Mesodermal cell (in vitro differentiated cells): ENCODE measurements around the gene MEOX1.

ENCODE experiments used
- H3K27ac ChIP-seq: 2 replicates; pipeline ENCODE4 v1.7.0; 2013; ENCODE audit warnings: mild to moderate bottlenecking, low read depth, low read length, moderate library complexity; ENCODE audit not compliant: severe bottlenecking
- H3K36me3 ChIP-seq: 2 replicates; pipeline ENCODE4 v1.7.1; 2013; ENCODE audit warnings: mild to moderate bottlenecking, low read length, moderate library complexity; ENCODE audit not compliant: control insufficient read depth, insufficient read depth
- H3K4me1 ChIP-seq: one replicate; pipeline ENCODE4 v1.7.1; 2013; ENCODE audit warnings: mild to moderate bottlenecking, low read length; ENCODE audit not compliant: insufficient read depth, control insufficient read depth, poor library complexity, severe bottlenecking
- H3K4me3 ChIP-seq: 2 replicates; pipeline ENCODE4 v1.7.0; 2013; ENCODE audit warnings: low read length, control low read depth, mild to moderate bottlenecking; ENCODE audit not compliant: insufficient read depth, poor library complexity, severe bottlenecking; ENCODE audit errors: extremely low read depth
- H3K9me3 ChIP-seq: 2 replicates; pipeline ENCODE4 v1.7.1; 2013; ENCODE audit warnings: mild to moderate bottlenecking, low read length, moderate library complexity; ENCODE audit not compliant: control insufficient read depth
- WGBS, 2 experiments: methylation state at CpG; one replicate each; pipeline ENCODE4 v1.1.5; 2013; ENCODE audit warnings: missing lambda C conversion rate in 2 of 2; ENCODE audit not compliant: insufficient coverage in 2 of 2; 5-methylcytosine and 5-hydroxymethylcytosine counted together

Gene MEOX1

DNA sequence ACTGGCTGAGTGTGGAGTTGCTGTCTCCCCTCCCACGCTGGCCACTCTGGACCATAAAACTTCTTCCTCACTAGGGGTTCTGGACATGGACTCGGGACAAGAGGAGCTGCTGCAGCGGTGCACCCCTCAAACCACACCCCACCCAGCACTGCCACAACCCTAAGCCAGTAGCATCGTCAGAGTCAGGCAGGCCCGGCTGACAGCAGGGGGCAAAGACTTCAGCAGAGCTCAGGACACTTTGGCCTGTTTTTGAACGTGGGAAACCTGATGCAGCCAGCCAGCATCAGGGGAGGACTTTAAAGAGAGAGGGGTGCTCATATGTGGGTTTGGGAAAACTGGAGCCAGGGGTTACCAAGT is 9.6 kb downstream of the MEOX1 start:
- Histone ChIP-seq H3K4me3 (no peak overlapping the region), H3K27ac (no peak overlapping the region), H3K36me3 (no peaks in the 10 kb centered on the region), H3K4me1 (peaks cover 13% of the 10 kb centered on the region), H3K9me3 (no peaks in the 10 kb centered on the region)
- WGBS, 2 experiments = 50 to 78% methylated on average over 1 to 6 of the region's 6 CpGs

DNA sequence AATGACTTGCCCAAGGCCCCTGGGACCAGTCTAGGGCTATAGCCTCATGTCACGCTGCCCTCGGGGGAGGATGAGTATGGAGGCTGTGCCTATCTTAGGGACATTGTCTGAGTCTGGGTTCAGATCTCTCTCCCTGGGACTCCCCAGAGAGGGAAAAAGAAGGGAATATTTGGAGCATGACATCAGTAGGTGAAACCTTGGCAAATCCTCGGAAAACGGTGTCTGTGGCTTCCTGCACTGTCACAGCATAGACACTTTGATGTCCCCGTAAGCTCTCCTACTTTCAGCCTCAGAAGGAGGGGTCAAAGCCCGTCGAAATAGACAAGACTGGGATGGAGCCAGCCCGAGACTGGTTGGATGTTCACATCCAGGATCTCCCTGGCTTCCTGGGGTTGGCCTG is 11.3 kb downstream of the MEOX1 start:
- Histone ChIP-seq H3K4me1 (peaks cover 8% of the 10 kb centered on the region), H3K27ac (no peak overlapping the region), H3K9me3 (no peaks in the 10 kb centered on the region), H3K4me3 (no peak overlapping the region), H3K36me3 (no peaks in the 10 kb centered on the region)
- WGBS, 2 experiments = 85% methylated on average over 8 of the region's 8 CpGs

DNA sequence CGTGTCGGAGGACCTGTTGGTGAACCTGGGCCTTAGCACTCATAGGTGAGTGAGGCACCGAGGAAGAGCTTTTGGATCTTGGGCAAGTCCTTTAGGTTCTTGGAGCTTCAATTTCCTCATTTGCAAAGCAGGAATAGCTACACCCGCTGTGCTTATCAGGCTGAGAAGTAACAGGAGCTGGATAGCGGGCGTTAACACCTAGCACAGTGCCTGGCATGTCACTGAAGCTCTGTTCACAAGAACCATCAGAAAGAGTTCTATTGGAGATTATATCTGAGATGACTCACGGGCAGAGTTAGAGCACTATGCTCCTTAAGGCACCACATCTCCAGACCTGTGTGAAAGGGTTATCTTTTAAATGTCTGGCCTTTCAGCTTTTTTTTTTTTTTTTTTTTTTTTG is 12.8 kb downstream of the MEOX1 start:
- 76 to 88% methylated on average over 6 of the region's 7 CpGs for WGBS, 2 experiments
- Histone ChIP-seq H3K9me3 (no peaks in the 10 kb centered on the region), H3K36me3 (no peaks in the 10 kb centered on the region), H3K4me3 (no peak overlapping the region), H3K27ac (peak overlapping the region; percentile 74), H3K4me1 (peaks cover 8% of the 10 kb centered on the region)

DNA sequence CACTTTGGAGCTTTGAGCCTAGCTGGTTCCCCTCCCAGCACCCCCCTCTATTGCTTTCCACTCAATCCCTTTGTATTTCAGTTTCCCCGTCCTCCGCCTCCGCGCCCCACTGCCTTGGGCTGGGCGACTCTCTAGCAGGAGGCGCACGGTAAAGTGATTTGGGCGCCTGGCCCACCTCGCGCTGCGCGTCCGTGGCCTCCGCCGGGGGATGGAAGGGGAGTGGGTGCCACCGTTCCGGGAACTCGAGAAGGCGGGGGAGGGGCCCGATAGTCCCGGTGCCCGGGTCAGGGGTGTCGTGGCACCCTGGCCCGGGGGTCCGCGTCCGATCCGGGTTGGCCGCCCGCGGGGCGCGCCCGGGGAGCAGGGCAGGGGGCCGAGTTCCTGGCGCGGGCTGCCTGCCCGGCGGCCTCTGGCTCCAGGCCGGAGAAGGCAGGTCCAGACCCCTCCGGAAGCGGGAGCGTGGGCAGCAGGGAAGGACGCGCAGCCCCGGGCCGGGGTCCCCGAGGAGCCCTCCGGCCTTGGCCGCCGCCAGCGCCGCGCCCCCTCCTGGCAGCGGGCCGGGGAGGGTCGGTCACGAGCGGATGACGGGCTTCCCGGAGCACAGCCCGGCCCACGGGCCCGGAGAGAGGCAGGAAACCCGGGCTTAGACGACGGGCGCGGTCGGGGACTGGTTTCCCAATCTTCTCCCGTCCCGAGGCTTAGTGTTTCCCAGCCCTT is 15.8 kb downstream of the MEOX1 start:
- H3K4me3 ChIP-seq = peak overlapping the region; percentile 6
- no peak overlapping the region for H3K27ac ChIP-seq
- H3K9me3 ChIP-seq = no peaks in the 10 kb centered on the region
- peaks cover 16% of the 10 kb centered on the region for H3K4me1 ChIP-seq
- H3K36me3 ChIP-seq = no peaks in the 10 kb centered on the region
- WGBS, 2 experiments = 56 to 59% methylated on average over 49 to 55 of the region's 72 CpGs

DNA sequence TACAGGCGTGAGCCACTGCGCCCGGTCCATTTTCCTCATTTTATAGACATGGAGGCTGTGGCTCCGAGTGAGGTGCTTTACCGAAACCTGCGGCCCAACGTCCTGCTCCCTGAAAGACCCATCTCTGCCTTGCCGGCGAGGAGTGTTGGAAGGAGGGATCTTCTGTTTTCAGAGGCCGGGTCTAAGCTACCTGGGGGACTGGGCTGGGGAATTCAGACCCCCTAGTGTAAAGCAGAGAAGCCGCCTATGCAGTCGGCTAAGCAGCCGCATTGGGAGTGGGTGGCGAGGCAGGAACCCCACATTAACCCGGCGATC is 16.3 kb downstream of the MEOX1 start:
- H3K36me3 ChIP-seq = no peaks in the 10 kb centered on the region
- H3K9me3 ChIP-seq = no peaks in the 10 kb centered on the region
- H3K4me3 ChIP-seq = no peak overlapping the region
- H3K4me1 ChIP-seq = peaks cover 16% of the 10 kb centered on the region
- no peak overlapping the region for H3K27ac ChIP-seq
- WGBS, 2 experiments = 94 to 96% methylated on average over 8 to 12 of the region's 16 CpGs

DNA sequence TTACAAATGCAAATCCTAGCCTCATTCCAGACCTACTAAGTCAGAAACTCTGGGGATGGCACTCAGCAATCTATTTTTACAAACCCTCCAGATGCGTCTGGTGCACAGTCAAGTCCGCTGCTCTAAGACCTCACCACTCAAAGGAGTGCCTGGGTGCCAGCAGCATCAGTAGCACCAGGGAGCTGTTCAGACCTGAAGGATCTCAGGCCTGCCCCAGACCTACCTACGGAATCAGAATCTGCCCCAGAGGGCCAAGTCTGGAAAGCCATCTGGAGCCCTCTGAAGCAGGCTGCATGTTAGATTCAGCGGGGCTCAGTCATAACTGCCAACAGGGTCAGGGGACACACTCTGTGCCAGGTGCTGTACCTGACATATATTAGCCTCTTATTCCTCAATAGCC is 17.6 kb downstream of the MEOX1 start:
- H3K36me3 ChIP-seq = no peaks in the 10 kb centered on the region
- no peaks in the 10 kb centered on the region for H3K9me3 ChIP-seq
- no peak overlapping the region for H3K4me3 ChIP-seq
- 84 to 85% methylated on average over 4 of the region's 4 CpGs for WGBS, 2 experiments
- H3K27ac ChIP-seq = no peak overlapping the region
- H3K4me1 ChIP-seq = peaks cover 16% of the 10 kb centered on the region

DNA sequence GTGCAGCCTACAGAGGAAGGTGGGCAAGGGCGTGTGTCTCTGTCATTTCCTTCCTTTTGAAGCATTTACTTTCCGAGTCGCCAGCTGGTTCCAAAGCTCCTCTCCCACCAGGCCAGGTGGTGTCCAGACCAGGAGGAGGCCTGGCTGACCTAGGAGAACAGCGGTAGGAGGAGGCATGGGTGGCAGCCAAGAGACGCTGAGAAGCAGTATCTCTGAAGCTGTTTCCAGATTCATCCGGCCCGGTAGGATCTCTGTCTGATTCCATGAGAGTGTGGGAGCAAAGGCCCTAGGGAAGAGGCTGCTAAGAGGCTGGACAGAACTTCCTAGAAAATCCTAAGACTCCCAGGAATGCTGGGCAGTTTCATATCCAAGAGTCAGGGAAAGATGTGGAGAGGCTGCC is 20.3 kb downstream of the MEOX1 start:
- H3K9me3 ChIP-seq = no peaks in the 10 kb centered on the region
- 97 to 99% methylated on average over 4 to 7 of the region's 7 CpGs for WGBS, 2 experiments
- peaks cover 7% of the 10 kb centered on the region for H3K4me1 ChIP-seq
- no peak overlapping the region for H3K27ac ChIP-seq
- no peak overlapping the region for H3K4me3 ChIP-seq
- no peaks in the 10 kb centered on the region for H3K36me3 ChIP-seq

DNA sequence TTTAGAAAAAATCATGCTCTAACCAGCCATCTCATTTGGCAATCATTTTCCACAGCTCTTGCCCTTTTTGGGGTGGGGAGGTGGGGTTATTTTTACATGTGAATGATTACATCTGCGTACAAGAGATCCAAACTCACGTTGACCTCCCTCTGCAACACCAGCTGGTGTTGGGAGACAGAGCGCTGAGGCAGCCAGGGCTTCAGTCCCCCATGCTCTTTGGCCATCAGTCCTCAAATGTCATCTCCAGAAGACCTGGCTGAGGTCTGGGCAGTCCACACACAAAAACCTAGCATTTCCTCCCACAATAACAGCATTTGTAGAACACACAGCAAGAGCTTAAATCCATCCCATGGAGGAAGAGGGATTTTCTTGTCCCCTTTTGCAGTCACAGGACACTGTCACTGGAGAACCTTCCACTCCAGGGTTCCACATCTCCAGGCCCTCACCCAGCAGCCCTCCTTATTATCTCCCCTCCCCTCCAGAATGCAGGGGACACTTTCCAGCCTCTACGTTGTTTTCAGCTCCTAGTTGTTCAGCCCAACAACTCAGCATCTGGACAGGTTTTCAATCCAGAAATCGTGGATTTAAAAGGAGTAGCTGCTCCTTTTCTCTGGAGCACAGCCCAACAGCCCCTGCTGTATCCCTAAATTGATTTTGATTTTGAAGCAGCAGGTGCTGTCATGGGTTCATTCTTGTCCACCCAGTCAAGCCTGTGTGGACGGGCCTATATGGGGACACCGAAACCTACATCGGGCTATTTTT is 21.1 kb downstream of the MEOX1 start:
- no peaks in the 10 kb centered on the region for H3K9me3 ChIP-seq
- WGBS, 2 experiments = 77 to 86% methylated on average over 6 to 7 of the region's 8 CpGs
- H3K4me1 ChIP-seq = peaks cover 7% of the 10 kb centered on the region
- no peaks in the 10 kb centered on the region for H3K36me3 ChIP-seq
- no peak overlapping the region for H3K27ac ChIP-seq
- H3K4me3 ChIP-seq = no peak overlapping the region

DNA sequence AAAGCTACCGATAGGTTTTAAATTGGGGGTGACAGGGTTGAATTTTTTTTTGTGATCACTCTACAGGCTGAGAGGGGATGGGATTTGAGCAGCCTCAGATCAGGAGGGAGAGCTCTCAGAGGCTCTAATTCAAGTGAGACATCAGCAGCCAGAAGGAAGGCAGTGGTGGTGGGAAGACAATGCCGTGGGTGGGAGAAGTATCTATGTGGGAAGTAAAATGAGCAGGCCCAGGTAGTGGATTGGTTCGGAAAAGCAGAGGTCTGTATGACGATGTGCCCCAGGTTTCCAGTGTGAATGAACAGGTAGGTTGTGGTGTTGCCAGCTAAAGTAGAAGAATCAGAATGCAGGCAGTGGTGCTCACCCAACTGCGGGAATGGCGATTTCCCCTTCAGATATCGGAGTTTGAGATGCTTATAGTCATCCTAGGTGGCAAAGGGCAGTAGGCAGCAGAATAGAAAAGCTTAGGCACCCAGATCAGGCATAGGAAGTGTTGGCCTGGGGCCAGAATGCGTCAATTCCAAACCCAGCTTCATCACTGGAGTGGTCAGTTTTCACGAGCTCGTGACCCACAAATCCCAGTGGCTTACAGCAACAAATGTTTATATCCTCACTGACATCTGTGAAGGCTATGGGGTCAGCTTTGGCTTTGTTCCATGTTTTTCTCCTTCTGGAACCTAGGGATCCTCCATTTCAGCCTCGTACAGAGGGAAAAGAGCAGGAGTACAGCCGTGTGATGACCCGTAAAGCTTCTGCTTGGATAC is 24.0 kb downstream of the MEOX1 start:
- 90 to 95% methylated on average over 9 of the region's 13 CpGs for WGBS, 2 experiments
- H3K36me3 ChIP-seq = no peaks in the 10 kb centered on the region
- peaks cover 15% of the 10 kb centered on the region for H3K4me1 ChIP-seq
- no peak overlapping the region for H3K4me3 ChIP-seq
- H3K9me3 ChIP-seq = no peaks in the 10 kb centered on the region
- H3K27ac ChIP-seq = no peak overlapping the region

DNA sequence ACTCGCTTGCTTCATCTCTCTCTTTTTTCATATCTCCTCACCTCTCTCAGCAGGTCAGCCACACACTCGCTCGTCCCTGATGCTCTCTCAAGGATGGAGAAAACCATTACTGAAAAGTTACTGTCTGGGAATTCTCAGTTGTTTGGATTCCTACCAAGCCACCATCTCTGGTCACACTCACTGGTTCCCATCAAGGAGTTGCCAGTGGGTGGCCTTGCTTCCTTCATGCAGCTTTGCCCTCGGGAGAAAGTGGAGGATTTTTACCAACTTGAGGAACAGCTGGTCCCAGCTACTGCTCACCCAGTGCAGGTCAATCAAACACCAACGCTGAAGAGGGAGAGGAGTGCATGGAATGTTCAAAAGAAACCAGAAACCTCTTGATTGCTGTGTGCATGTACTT is 25.3 kb downstream of the MEOX1 start:
- H3K4me1 ChIP-seq = peaks cover 18% of the 10 kb centered on the region
- 71 to 92% methylated on average over 3 to 4 of the region's 5 CpGs for WGBS, 2 experiments
- no peaks in the 10 kb centered on the region for H3K36me3 ChIP-seq
- H3K4me3 ChIP-seq = no peak overlapping the region
- no peaks in the 10 kb centered on the region for H3K9me3 ChIP-seq
- H3K27ac ChIP-seq = no peak overlapping the region
